SHP77 (cell line): ENCODE measurements around the gene LINS1.
"Not testable (repeated sequence)": the region's sequence is repeated elsewhere in the genome, so short reads cannot be mapped to it uniquely, and the experiment has no call there.

ENCODE experiments used
- DNase-seq, 2 experiments: peaks; one replicate each; lab custom pipeline; 2025; lab: John Stamatoyannopoulos, UW

The LINS1 gene

DNA sequence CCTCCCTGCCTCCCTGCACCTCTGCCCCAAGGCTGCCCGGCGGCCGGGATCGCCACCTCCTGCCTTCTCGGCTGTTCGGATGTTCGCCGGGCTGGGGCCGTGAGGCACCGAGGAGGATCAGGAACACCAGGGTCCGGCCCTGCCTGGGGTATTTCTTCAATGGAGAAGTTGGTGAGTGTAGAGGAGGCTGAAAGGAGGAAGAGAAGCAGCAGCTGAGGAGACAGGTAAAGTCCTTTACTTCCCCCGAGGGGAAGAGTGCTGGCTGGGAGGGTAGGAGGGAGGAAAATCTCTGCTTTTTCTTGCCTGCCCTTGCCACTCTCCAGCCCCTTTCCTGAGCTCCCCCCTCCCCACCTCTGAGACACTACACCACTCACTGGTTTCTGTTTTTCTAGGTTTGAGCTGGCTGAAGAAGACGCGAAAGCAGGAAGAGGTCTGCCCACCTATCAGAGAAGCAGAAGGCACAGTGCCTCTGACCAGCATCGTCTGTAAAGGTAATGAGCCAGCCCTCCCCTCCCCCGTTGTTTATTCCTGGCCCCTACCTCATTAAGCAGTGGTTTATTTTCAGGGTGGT is 924 bp upstream of the LINS1 start:
- no peak for DNase-seq

DNA sequence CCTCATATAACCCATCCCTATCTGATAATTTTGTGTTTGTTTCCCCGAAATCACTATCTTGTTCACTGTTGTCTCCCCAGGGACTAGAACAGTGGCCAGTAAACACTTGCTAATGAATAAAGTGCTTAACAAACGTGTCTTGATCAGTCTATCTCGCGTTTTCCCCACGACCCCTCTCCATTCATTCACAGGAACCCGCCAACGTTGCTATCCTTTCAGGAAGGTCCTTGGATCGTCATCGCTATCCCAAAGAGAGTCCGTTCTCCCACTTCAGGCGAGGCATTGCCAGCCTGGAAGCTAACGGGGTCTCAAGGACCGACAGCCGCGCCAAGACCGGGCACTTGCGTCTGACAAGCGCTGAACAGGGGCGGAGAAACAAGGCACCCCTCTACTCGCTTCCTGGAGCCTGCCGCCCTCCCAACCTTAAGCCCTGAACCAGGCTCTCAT is 344 bp downstream of the LINS1 start:
- DNase-seq: peak in 1 of 2 experiments; percentile 61

DNA sequence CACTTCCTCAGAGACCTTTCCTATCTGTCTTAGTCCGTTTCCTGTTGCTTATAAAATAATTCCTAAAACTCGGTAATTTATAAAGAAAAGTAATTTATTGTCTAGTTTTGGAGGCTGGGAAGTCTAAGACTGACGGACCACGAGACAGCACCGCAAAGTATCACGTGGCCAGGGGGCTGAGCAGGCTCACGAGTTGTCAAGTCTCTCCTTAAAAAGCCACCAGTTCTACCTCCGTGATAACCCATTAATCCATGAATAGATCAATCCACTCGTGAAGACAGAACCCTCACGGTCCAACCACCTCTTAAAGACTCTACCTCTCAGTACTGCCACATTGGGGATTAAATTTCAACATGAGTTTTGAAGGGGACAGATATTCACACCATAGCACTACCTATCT is 821 bp downstream of the LINS1 start:
- DNase-seq: no peak

- DNase-seq: no peak
These were observed 3.3 kb downstream of the LINS1 start for GRCh38 chr15:100598655-100599054.

GRCh38 chr15:100597862-100598261 is 4.1 kb downstream of the LINS1 start:
- DNase-seq: no peak

DNA sequence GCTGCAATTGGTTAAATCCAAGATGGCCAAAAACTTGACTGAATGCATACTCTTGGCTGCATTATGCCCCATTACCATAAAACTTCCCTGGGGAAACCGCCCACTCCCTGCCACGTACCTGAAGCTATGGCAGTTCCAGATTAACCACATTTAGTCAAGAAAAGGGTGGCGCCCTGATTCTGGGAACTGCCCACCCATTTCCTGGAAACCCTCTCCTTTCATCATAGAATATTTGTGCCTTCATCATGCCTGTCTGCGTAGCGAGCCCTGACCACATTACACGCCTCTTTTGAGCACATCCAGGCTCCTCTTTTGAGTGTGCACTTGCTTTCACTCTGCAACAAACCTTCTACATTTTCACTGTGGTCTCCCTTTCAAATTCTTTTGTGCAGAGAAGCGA is 5.2 kb downstream of the LINS1 start:
- no peak for DNase-seq

- DNase-seq: no peak
These were observed 6.0 kb downstream of the LINS1 start for GRCh38 chr15:100595964-100596363.

GRCh38 chr15:100593431-100593830 is 8.6 kb downstream of the LINS1 start:
- no peak for DNase-seq

- no peak for DNase-seq
These were observed 9.1 kb downstream of the LINS1 start for GRCh38 chr15:100592898-100593297.

- DNase-seq: no peak
These were observed 10.1 kb downstream of the LINS1 start for GRCh38 chr15:100591835-100592234.

- not testable (repeated sequence) for DNase-seq
These were observed 10.8 kb downstream of the LINS1 start for GRCh38 chr15:100591163-100591562.

- no peak for DNase-seq
These were observed 13.2 kb downstream of the LINS1 start for GRCh38 chr15:100588638-100589242.

- no peak for DNase-seq
These were observed 21.6 kb downstream of the LINS1 start for GRCh38 chr15:100580414-100580813.

DNA sequence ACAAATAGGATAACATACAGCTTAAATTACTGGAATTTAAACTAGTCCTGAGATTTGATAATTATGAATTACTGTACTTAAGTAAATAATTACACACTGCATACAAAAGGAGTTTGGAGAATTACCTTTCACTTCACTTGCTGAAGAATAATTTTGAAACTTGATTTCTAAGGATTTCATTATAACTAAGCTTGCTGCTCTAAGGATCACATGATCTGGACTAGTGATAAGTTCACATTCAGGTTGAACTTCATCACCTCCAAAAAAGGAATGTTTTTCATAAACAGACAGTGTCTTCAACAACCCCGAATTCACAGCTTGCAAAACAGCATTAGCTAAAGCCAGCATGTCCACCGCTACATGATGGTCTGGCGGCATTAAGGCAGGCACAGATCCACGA is 28.5 kb downstream of the LINS1 start:
- no peak for DNase-seq

- DNase-seq: no peak
These were observed 29.5 kb downstream of the LINS1 start for GRCh38 chr15:100572362-100572983.

- no peak for DNase-seq
These were observed 30.3 kb downstream of the LINS1 start for GRCh38 chr15:100571592-100572167.

DNA sequence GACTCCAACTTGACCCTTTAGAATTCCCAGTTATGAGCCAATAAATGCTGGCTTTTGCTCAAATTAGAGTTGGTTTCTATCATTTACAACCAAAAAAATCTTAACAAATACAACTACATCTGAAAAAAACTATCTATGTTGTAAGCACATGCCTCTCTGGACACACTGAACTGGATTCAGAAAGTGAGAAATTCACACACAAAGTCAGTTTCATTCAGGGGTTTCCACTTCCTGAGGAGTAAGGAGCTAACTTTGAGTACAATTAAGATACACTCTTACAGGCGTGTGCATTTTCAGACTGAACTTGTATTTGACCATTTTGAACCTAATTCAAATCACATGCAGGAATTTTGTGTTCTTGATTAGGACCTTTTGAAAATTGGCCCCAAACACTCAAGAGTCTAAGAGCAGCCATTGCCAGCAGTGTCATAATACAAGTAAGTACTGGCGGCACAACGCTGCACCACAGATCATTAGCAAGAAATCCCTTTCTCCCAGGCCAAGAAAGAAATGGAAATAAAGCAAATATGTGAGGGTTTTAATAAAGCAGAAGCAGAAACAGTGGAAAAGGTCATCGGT is 31.2 kb downstream of the LINS1 start:
- DNase-seq: no peak

- DNase-seq: no peak
These were observed 31.7 kb downstream of the LINS1 start for GRCh38 chr15:100570275-100570674.

- no peak for DNase-seq
These were observed 32.6 kb downstream of the LINS1 start for GRCh38 chr15:100569391-100569790.

- DNase-seq: no peak
These were observed 34.9 kb downstream of the LINS1 start for GRCh38 chr15:100566850-100567628.

GRCh38 chr15:100565591-100565990 is 36.4 kb downstream of the LINS1 start:
- DNase-seq: no peak

- no peak for DNase-seq
These were observed 41.7 kb downstream of the LINS1 start for GRCh38 chr15:100560323-100560722.
